HAP-1 (cell line): ENCODE measurements around the gene EXOC4.

Source experiments
- DNase-seq, 2 experiments: peaks; one replicate each; pipeline ENCODE4 v3.0.0-alpha.2; 2016 to 2020; ENCODE audit warnings: low spot score in 2 of 2
- H3K27me3 ChIP-seq: fragments of 250-450 bp; sonication (Bioruptor Pico); 2 replicates; pipeline ENCODE4 v1.5.1; 2020; ENCODE audit warnings: low read depth, mild to moderate bottlenecking, moderate library complexity
- H3K36me3 ChIP-seq: fragments of 250-450 bp; sonication (Bioruptor Pico); replicated peaks from 2 replicates; pipeline ENCODE4 v1.5.1; 2020; ENCODE audit warnings: mild to moderate bottlenecking
- H3K4me1 ChIP-seq: fragments of 250-450 bp; sonication (Bioruptor Pico); 2 replicates; pipeline ENCODE4 v1.5.1; 2020; ENCODE audit warnings: mild to moderate bottlenecking
- H3K4me3 ChIP-seq: fragments of 250-450 bp; sonication (Bioruptor Pico); 2 replicates; pipeline ENCODE4 v1.5.1; 2020; ENCODE audit warnings: mild to moderate bottlenecking, moderate library complexity
- H3K9me3 ChIP-seq: fragments of 250-450 bp; sonication (Bioruptor Pico); 2 replicates; pipeline ENCODE4 v1.5.1; 2020; ENCODE audit warnings: mild to moderate bottlenecking, moderate library complexity
- in situ Hi-C: fragments of 300-500 bp; cut with MboI; formaldehyde crosslinking; loops from 3 replicates; pipeline ENCODE4 v1.14.3; 2020; ENCODE audit warnings: low sequenced_read_pairs, inconsistent platforms, mixed read lengths

Gene EXOC4

DNA sequence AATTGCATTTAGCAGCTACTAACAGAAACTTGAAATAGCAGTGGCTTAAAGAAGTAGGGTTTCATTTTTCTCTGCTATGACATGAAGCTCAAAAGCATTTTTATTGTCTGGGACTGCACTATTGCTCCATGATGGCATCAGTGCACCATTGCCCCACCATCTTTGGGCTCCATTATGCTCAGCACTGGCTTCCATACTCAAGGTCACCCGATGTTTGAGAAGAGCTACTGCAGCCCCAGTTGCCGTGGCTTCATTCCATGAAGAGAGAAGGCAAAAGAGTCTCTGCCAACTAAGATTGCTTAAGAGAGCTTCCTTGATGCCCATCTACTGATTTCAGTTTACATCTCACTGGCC, 682.1 kb downstream of the EXOC4 start:
- Histone ChIP-seq H3K36me3 (no peaks in the 10 kb centered on the region), H3K4me3 (no peak overlapping the region), H3K27me3 (no peaks in the 10 kb centered on the region), H3K4me1 (peaks cover 41% of the 10 kb centered on the region), H3K9me3 (no peaks in the 10 kb centered on the region)
- DNase-seq = no peak
- in situ Hi-C loops = no loop called here

DNA sequence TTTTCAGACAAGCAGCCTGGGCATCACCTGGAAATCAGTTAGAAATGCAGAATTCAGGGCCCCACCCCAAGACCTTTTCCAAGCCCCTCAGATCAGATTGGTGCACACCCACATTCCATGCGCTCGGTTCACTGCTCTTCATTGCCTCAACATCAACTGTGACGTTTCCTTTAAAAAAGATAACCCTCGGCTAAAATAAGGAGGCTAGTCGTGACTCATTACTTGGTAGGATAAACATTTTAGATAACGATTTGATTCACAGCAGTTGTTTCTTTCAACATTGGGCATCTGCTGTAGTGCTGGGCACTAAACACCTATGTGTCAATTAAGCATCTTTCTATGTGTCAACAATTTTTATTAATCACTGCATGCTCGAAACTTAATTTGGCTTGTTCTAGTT, 683.2 kb downstream of the EXOC4 start:
- in situ Hi-C loops = no loop called here
- Histone ChIP-seq H3K27me3 (no peaks in the 10 kb centered on the region), H3K4me1 (peaks cover 45% of the 10 kb centered on the region), H3K4me3 (no peak overlapping the region), H3K9me3 (no peaks in the 10 kb centered on the region), H3K36me3 (no peaks in the 10 kb centered on the region)
- no peak for DNase-seq

DNA sequence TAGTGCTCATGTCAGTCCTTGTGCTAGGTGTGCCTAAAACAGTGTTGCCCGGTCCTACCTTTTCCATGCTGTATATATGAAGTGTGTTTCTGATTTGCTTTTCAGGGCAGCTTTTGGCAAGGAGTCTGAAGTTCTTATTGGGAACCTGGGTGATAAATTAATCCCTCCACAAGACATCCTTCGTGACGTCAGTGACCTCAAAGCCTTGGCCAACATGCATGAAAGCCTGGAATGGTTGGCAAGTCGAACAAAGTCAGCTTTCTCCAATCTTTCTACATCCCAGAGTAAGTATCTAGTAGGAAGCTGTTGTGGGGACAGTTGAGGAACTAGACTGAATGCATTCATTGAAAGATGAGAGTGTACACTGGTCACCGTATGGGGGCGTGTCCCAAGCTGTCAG, 684.9 kb downstream of the EXOC4 start:
- no peak for DNase-seq
- H3K9me3 ChIP-seq = no peaks in the 10 kb centered on the region
- H3K4me1 ChIP-seq = peaks cover 36% of the 10 kb centered on the region
- H3K4me3 ChIP-seq = no peak overlapping the region
- no peaks in the 10 kb centered on the region for H3K36me3 ChIP-seq
- no peaks in the 10 kb centered on the region for H3K27me3 ChIP-seq
- in situ Hi-C loops = no loop called here

DNA sequence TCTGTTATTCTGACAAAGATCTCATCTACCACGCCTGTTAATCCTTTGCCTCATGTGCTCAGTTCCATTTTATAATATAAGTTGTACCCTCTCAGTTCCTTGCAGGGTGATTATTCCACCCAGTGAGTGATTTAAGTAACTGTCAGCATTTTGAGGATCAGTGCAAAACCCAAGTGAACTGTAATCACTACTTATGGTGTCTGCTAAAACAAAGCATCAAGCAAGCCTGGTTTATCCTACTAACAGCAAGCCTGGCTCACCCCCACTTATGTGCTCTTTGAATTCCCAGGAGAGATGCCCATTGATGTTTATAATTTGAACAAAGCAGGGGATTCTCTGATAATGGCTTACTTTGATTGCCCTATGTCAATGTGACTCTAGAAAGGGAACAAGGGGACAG, 687.5 kb downstream of the EXOC4 start:
- Histone ChIP-seq H3K36me3 (no peaks in the 10 kb centered on the region), H3K4me1 (peaks cover 12% of the 10 kb centered on the region), H3K9me3 (no peaks in the 10 kb centered on the region), H3K27me3 (no peaks in the 10 kb centered on the region), H3K4me3 (no peak overlapping the region)
- in situ Hi-C loops = no loop called here
- DNase-seq = peak in 1 of 2 experiments; percentile 43

DNA sequence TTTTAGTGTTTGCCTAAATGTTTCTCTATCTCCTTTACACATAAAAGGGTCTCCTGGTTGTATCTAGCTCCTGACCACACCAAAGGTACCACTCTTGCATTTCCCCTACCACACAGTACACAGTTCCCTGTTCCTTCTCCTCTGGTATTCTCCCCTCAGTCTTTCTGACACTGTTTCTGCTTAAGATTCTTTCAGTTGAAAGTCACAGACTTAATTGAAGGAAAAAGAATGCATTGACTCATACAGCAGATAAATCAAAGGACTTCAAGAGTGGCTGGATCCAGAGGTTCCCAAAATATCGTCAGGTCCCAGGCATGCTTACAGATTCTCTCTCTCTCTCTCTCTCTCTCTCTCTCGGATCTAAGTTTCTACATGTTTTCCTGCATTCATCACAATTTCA, 688.6 kb downstream of the EXOC4 start:
- in situ Hi-C loops = no loop called here

DNA sequence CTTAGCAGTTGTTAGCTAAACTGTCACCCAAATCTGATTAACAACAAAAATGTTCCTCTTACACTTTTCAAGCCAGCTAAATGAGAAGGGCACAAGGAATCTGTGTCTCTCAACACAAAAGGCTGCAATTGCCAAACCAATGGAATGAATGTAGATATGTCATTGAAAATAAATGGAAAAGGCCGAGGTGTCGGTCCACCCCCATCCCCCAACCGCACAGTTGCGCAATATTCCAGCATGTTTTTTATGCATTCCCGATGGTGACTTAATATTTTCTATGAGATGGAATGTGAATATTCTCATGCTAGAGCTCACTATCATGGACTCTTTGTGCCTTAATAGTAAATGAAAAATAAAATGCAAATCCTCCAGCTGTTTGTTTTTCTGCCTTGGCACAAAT, 692.6 kb downstream of the EXOC4 start:
- Histone ChIP-seq H3K4me1 (peaks cover 12% of the 10 kb centered on the region), H3K9me3 (no peaks in the 10 kb centered on the region), H3K27me3 (no peaks in the 10 kb centered on the region), H3K4me3 (no peak overlapping the region), H3K36me3 (no peaks in the 10 kb centered on the region)
- in situ Hi-C loops = no loop called here
- no peak for DNase-seq

More for the DNA sequence above, 688.6 kb downstream of the EXOC4 start:
- Histone ChIP-seq H3K36me3 (no peaks in the 10 kb centered on the region), H3K4me3 (no peak overlapping the region), H3K4me1 (peaks cover 10% of the 10 kb centered on the region), H3K27me3 (no peaks in the 10 kb centered on the region), H3K9me3 (no peaks in the 10 kb centered on the region)
- no peak for DNase-seq

DNA sequence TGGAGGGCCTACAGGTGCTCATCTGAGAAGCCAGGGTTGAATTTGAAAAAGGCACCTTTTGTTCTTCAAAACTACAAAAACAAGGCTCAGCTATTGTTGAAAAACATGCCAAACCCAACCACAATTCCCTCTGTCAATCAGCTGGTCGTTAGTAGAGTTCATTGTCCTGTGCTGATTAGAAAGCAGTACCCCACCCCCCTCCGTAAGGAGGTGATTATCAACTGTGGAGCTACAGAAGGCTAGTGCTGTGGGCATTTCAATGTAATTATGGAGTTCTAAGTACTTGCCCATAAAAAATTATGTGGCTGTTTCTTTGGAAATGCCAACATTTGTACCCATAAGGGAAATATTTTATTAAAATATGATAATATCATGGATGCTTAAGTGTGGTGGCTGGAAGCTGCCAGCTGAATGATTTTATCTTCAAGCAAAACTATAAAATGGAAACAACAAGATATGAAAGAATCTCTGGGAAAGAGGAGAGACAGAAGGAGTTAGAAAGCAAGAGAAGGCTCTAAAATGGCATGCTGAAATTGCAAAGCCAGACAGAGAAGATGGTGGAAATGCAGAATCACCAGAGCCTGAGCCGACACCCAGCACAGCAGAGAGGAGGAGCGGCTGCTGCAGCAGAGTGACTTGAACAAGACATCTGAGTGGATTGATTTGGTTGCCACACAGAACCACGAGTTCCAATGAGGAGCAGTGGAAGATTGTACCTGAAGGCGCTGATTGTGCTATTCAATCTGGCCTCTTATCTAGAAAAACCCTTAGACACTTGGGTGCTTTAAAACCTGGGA, 694.8 kb downstream of the EXOC4 start:
- H3K9me3 ChIP-seq = no peaks in the 10 kb centered on the region
- in situ Hi-C loops = no loop called here
- H3K4me3 ChIP-seq = no peak overlapping the region
- no peak for DNase-seq
- H3K27me3 ChIP-seq = no peaks in the 10 kb centered on the region
- no peaks in the 10 kb centered on the region for H3K36me3 ChIP-seq
- H3K4me1 ChIP-seq = peaks cover 12% of the 10 kb centered on the region

DNA sequence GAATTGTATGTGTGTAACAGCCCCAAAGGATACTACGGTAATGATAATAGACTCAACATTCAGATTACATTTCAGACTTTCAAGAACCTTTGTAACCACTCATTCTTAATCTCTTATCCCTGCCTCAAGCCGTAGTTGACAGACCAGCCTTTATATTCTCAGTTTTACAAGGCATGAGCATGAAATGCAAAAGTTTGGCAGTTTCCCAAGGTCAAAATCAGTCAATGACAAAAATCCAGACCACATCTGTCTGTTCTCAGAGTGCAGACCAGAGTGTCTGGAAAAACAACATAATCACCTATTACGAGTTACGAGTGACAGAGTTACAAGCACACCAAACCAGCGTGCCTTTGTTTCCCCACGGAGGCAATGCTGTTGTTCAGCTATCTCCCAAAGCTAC, 695.7 kb downstream of the EXOC4 start:
- Histone ChIP-seq H3K27me3 (no peaks in the 10 kb centered on the region), H3K9me3 (no peaks in the 10 kb centered on the region), H3K36me3 (no peaks in the 10 kb centered on the region), H3K4me3 (no peak overlapping the region), H3K4me1 (peaks cover 12% of the 10 kb centered on the region)
- peak; percentile 46 to 84 for DNase-seq
- in situ Hi-C loops = no loop called here

DNA sequence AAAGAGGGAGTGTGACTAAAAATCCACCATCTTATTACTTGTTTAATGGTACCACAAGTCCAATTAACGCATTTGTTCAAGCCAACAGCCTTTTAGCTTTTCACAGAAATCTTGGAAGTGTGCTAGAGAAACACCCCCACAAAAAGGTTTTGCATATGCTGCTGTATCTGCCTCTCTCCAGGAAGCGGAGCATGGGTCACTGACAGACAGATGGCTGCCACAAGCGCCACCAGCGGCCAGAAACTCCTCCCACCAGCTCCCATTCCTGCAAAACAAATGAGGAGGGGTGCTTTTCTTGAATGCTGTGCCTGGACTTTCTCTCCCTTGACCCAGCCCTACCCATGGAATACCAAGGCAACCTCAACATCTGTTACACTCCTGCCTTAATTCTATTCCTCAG, 698.0 kb downstream of the EXOC4 start:
- in situ Hi-C loops = no loop called here
- H3K27me3 ChIP-seq = no peaks in the 10 kb centered on the region
- H3K4me3 ChIP-seq = no peak overlapping the region
- DNase-seq = no peak
- H3K36me3 ChIP-seq = no peaks in the 10 kb centered on the region
- H3K4me1 ChIP-seq = peaks cover 12% of the 10 kb centered on the region
- H3K9me3 ChIP-seq = peaks cover 10% of the 10 kb centered on the region

DNA sequence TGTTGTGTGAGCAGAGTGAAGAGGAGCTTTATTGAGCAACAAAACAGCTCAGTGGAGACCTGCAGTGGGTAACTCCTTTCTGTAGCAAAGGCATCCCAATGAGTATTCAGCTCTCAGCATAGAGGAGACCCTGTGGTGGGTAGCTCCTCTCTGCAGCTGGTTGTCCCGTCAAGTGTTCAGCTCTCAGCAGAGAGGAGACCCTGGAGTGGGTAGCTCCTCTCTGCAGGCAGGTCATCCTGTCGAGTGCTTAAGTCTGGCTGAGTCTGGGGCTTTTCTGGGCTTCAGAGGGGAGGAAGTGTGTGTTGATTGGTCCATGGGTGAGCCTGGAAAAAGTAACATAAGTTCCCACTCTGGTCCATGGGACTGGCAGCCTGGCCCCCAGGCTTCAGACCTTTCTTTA, 702.3 kb downstream of the EXOC4 start:
- DNase-seq = no peak
- Histone ChIP-seq H3K36me3 (no peaks in the 10 kb centered on the region), H3K27me3 (no peaks in the 10 kb centered on the region), H3K4me3 (no peak overlapping the region), H3K4me1 (no peaks in the 10 kb centered on the region; the same call in 1 of the 2 replicates), H3K9me3 (peaks cover 13% of the 10 kb centered on the region)
- in situ Hi-C loops = no loop called here

DNA sequence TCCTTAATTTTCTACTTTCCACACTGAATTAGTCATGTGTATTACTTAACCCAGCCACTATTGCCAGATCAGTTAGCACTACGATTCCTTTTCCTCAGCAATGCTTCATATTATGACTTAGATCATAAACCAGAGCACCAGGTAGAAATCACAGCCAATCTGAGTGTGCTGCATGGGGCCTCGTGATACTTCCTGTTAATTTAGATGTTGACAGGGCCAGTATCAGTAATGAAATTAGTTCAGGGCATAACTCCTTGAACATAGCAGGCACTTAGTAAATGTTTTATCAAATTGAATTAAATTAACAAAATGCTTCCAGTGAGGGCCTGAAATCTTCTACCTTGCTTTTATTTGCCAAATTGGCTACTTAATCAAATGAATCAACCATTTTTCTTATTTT, 705.0 kb downstream of the EXOC4 start:
- DNase-seq = no peak
- H3K4me1 ChIP-seq = no peaks in the 10 kb centered on the region; the same call in 1 of the 2 replicates
- H3K36me3 ChIP-seq = no peaks in the 10 kb centered on the region
- H3K9me3 ChIP-seq = peaks cover 13% of the 10 kb centered on the region
- no peaks in the 10 kb centered on the region for H3K27me3 ChIP-seq
- H3K4me3 ChIP-seq = no peak overlapping the region
- in situ Hi-C loops = no loop called here

DNA sequence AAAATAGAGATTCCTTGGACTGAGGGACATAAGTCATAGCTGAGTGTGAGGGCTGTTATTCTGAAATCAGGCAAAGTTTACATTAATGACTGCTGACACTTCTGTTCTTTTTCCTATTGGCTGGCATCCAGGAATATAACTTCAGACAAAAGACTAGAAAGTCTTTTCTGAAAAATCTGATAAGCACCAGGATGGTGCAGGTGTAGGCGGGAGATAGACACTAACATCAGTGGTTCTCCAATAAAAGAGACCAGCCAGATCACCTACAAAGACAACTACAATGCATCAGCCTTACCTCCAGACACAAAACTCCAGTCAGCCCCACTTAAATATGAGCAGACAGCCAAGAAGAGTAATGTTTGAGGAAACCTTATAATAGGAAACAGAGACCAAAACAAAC, 705.9 kb downstream of the EXOC4 start:
- DNase-seq = no peak
- peaks cover 3% of the 10 kb centered on the region for H3K4me1 ChIP-seq
- H3K4me3 ChIP-seq = no peak overlapping the region
- no peaks in the 10 kb centered on the region for H3K36me3 ChIP-seq
- H3K9me3 ChIP-seq = peaks cover 13% of the 10 kb centered on the region
- in situ Hi-C loops = no loop called here
- H3K27me3 ChIP-seq = no peaks in the 10 kb centered on the region

DNA sequence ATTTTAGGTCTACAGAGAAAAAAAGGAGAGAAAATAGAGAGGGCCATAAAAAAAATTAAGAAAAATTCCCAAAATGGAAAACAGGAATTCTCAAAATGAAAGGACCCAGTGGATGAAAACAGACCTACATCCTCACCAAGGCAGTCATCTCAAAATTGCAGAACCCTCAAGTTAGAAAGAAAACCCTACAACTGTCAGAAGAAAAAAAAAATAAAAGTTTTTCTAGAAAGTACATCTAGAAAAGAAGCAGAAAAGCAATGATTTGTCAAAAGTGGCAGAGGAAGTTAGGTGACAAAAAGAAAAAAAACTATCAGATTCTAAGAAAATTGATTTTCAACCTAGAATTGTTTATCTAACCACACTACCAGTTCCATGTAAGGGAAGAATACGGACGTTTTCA, 706.6 kb downstream of the EXOC4 start:
- in situ Hi-C loops = no loop called here
- no peaks in the 10 kb centered on the region for H3K27me3 ChIP-seq
- H3K9me3 ChIP-seq = peaks cover 12% of the 10 kb centered on the region
- peaks cover 4% of the 10 kb centered on the region for H3K4me1 ChIP-seq
- no peak for DNase-seq
- no peaks in the 10 kb centered on the region for H3K36me3 ChIP-seq
- no peak overlapping the region for H3K4me3 ChIP-seq

DNA sequence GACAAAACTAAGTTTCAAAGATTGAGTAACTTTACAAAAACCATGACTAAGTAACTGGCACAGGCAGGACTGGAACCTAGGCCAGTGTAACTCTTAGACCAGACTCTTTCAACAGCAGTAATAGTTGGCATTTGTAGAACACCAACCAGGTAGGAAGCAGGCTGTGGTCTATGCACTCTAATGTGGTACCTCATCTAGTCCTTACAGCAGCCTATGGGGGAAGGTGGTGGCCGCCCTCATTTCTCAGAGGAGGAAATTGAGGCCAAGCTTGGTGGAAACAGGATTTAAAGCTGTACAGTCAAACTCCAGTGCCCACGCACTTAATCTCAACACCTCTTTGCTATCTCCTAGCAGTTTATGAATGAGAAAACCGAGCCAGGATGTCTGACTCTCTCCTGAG, 708.8 kb downstream of the EXOC4 start:
- in situ Hi-C loops = no loop called here
- DNase-seq = no peak
- Histone ChIP-seq H3K27me3 (no peaks in the 10 kb centered on the region), H3K4me1 (peaks cover 4% of the 10 kb centered on the region), H3K36me3 (no peaks in the 10 kb centered on the region), H3K4me3 (no peak overlapping the region), H3K9me3 (no peaks in the 10 kb centered on the region; the same call in 1 of the 2 replicates)

DNA sequence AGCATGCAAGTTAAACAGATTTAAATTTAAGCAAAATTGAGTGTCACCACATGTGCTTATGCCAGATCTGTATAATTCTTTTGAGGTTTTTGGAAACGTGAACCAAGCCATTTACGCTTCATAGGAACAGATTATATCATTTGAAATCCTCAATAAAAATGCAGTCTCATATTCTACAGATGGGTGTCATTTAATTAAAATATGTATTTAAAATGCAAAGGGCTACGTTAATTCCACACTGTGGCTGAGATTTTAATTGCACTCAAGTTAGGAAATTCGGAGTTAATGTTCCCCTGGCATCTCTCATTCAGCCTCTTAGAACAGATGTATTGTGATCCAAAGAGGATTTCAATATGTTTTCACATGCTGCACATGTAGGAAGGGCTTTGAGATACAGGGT, 709.8 kb downstream of the EXOC4 start:
- Histone ChIP-seq H3K4me1 (peaks cover 4% of the 10 kb centered on the region), H3K27me3 (no peaks in the 10 kb centered on the region), H3K4me3 (no peak overlapping the region), H3K36me3 (no peaks in the 10 kb centered on the region), H3K9me3 (no peaks in the 10 kb centered on the region; the same call in 1 of the 2 replicates)
- in situ Hi-C loops = no loop called here
- no peak for DNase-seq
